Stimulated activated CD8-positive, alpha-beta memory T cell treated with anti-CD3 and anti-CD28 coated beads, Interleukin-7, amount 100 ng/mL, for 24 hours (primary cell): ENCODE results near the gene CFAP20DC.

Experiments
- DNase-seq: peaks from one replicate; pipeline ENCODE4 v3.0.0-alpha.2; 2020; ENCODE audit warnings: low read depth

CFAP20DC gene

DNA sequence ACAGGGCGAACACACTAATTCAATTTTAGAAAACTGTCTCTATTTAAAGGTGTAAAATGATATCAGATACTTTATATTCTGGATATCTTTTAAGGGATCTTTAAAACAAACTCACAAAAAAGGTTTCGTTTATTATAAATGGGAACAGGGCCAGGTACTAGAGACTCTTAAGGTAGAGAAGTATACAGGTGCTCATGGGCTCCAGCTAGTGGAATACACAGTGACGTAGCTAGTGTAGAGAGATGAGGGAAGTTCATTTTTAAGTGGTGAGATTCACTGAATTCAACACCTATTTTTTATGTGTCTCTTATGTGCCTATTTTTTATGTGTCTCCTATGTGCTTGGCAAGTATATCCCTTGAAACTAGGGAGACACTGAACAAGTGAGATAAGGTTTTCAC lies 250.6 kb downstream of the CFAP20DC start:
- no peak for DNase-seq

DNA sequence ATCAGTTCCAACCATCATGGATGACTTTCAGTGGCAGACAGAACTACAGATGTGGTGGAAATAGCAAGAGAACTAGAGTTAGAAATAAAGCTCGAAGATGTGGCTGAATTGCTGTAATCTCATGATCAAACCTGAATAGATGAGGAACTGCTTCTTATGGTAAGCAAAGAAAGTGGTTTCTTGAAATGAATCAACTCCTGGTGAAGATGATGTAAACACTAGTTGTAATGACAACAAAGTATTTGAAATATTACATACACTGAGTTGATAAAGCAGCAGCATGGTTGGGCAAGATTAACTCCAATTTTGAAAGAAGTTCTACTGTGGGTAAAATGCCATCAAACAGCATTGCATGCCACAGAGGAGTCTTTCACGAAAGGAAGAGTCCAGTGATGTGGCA lies 251.5 kb downstream of the CFAP20DC start:
- DNase-seq: no peak

DNA sequence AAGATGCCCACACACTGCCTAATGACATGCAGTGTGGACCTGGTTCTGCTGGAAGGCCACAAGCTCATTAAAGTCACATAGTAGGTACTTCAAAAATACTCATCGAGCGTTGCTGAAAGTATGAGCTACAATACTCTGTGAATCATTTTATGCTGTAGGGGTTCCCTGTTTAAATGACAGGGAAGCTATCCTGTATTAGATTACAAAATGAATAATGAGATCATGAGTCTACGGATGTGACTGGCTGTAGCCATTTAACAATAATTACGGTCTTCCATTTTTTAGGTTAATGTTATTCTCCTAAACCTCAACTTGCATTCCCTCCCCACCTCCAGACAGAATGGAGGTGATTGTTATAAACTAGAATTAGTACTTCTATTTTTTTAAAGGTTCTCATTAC lies 255.1 kb downstream of the CFAP20DC start:
- no peak for DNase-seq

DNA sequence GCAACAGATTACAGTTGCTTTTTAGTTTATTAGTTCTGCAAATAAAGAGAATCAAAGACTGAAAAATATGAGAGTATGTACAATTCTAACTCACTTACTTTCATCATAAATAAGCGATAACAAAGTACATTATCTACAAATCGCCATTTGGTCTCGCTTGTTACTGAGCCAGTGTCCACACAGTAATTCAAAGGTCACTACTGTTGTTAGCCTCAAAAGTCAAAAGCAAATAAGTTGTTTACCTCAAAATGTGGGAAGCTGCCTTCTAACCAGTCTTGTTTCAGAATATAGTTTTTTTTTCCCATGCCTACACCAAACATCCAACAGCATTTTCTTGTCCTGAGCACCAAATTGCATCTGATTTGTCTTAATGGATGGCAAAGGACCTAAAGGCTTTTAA lies 255.9 kb downstream of the CFAP20DC start:
- no peak for DNase-seq

DNA sequence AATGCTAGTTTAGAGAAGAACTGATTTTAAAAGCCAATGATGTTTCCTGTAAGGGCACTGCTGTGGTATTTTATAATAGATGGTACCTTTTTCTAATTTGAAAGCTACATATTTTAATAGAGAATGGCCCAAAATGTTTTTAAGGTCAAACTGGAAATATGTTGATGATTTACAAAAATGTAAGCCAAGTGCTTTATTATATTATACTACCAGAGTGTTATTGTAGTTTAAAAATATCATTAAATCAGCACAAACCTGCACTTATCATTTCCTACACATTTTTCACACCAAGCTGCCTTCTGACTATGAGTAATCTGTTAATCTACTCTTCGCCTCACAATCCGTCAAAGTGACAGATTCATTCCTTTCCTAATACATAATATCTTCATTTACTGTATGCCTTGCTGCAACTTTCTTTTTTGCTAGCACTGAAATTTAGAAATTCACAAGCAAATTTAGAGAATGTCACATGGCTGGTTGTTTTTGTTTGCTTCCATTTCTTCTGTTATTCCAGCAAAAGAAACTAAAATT lies 256.8 kb downstream of the CFAP20DC start:
- DNase-seq: no peak

DNA sequence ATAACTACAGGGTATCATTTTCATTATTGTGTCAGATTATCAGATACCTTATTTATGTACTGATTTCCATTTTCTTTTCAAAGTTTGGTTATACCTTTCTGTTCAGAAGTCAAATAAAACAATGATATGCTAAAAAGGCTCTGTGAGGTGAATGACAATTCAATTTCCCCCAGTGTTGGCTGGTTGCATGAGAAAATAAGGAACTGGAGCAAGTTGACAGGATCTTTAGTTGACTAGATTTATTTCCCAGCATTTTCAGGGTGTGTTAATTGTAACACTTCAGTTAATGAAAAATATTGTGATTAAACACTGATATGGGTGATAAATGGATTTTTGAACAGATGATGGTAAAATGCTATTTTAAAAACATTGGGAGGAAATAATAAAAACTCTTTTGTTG lies 260.4 kb downstream of the CFAP20DC start:
- no peak for DNase-seq

DNA sequence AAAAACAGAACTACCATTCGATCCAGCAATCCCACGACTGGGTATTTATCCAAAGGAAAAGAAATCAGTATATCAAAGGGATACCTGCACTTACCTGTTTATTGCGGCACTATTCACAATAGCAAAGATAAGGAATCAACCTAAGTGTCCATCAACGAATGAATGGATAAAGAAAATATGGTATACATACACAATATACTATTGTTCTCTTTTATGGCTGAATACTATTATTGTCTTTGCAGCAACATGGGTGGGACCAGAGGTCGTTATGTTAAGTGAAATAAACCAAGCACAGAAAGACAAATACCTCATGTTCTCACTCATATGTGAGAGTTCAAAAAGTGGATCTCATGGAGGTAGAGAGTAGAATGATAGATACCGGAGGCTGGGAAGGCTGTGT lies 264.9 kb downstream of the CFAP20DC start:
- DNase-seq: no peak

DNA sequence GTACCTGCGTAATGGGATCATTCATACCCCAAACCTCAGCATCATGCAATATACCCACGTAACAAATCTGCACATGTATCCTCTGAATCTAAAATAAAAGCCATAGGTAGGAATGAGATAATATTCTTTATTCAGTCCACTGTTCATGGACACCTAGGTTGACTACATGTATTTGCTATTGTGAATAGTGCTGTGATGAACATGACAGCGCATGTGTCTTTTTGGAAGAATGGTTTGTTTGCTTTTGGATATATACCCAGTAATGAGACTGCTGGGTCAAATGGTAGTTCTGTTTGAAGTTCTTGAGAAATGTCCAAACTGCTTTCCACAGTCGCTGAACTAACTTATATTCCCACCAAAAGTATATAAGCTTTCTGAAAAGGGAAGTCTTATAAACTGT lies 265.4 kb downstream of the CFAP20DC start:
- no peak for DNase-seq

DNA sequence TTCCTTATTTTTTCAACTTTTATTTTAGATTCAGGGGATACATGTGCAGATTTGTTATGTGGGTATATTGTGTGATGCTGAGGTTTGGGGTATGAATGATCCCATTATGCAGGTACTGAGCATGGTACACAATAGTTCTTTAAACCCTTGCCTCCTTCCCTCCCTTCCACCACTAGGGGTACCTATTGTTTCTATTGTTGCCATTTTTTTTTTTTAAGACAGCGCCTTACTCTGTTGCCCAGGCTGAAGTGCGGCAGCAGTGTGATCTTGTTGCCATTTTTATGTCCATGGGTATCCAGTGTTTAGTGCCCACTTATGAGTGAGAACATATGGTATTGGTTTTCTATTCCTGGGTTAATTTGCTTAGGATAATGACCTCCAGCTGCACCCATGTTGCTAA lies 266.0 kb downstream of the CFAP20DC start:
- no peak for DNase-seq

DNA sequence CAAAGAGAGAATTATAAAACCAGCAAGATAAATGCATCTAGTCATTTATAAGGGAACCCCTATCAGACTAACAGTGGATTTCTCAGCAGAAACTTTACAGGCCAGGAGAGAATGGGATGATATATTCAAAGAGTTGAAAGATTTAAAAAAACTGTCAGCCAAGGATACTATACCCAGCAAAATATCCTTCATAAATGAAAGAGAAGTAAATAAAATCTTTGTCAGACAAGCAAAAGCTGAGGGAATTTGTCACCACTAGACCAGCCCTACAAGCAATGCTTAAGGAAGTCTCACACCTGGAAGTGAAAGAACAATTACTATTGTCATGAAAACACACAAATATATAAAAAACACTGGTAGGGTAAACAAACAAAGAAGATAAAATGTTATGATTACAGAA lies 269.9 kb downstream of the CFAP20DC start:
- DNase-seq: no peak

DNA sequence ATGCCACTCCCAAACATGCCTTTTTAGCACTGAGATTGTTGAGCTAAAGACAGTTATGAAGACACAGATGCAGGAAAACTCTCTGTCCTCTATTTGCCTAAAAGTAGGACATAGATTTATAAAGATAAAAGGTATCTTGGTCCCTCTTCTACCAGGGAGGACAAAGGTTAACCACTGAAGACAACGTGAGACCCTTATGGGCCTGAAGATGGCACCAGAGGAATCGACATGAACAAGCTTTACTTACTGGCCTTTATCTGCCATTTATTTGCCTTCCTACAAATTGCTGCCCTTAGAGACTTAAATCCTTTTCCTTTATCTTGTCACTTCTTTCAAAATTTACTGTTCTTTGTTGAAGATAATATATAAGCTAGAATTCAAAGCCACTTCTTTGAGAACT lies 273.6 kb downstream of the CFAP20DC start:
- no peak for DNase-seq

DNA sequence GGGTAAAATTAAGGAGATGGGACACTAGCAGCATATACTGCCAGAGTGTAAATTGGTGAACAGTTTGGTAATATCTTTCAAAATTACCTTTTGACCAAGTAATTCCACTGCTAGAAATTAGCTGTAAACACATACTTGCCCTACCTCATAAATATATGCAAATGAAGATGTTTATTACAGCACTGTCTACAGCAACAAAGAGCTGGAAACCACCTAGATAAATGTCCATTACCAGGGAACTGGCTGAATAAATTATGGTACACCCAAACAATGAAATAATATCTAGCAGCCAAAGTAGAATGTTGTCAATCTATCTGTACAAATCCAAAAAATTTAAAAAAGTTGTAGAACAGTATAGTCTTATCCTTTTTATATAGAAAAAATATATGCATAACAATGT lies 277.4 kb downstream of the CFAP20DC start:
- DNase-seq: no peak

DNA sequence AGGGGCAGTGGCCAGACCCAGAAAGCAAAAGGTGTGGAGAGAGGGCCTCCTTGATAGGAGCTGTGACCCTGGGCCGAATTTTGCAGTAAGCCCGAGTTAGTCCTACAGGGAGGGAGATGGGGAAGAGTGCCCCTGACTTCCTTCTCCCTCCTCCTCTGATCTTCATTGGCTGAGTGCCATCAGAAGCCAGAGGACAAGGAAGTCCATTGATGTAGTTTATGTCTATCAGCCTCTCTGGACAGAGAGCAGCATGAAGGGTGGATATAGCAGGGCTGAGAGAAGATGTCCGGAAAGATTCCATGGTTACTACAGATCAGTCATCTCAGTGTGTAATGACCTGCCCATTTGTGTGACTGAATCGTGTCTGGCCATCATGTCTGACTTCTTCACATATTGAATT lies 280.8 kb downstream of the CFAP20DC start:
- no peak for DNase-seq

DNA sequence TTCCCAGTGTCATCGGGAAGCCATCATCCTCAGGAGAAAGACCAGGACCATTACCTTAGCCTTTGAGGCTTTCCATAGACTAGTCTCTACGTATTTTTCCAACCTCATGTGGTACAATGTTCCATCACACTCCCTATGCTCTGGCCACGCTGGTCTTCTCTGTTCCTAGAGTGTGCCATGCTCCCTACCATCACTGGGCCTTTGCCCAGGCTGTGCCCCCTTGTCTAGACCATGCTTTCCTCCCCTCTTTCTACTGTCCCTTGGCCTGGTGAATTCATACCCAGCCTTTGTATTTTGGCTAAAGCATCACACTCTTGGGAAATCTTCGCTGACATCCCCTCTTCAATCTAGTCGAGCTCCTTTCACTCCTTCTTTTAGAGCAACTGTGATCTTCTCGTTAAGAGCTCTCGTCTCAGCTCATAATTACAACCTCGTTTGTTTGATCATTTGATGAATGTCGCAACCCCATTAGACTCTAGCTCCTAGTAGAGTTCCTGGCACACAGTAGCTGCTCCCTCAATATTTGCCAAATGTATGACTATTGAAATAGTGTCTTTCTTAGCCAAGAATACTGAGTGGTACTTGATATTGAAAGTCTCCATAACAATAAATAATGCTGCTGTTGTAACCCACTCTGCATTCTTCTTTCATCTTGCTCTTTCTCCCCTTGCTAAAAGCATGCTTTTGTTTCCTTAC lies 283.1 kb downstream of the CFAP20DC start:
- no peak for DNase-seq

DNA sequence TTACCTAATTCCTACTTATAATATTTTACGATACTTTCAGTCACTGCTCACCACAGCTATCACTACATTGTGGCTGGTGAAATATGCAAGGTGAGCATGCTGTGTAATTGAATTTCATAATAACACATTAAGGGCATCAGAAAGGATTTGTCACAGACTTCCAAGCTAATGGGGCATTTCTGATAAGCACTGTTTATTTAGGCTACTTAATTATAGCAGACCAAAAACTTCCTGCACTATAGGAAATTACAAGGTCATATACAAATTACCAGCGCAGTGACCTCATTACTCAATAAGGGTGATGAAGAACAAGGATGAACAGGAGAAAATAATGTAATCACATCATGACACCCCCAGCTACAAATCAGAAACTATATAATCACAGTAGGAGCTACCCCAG lies 294.7 kb downstream of the CFAP20DC start:
- DNase-seq: no peak

DNA sequence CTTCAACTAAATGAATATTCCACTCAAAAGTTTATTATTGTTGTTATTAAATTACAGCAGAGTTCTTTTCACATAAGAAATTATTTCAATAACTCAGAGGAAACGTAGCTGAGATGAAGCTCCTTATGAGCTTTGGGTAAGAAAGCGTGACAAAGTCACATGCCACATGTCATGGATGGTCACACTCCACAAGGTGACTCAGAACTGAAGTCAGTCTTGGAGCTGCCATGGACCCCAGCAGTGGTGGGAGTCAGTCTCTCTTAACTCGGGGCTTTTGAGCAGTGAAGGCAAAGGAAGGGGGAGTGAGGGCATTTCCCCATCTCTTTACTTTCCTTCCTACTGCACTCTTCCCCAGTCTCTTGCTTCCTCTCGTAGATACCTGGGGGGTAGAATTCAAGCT lies 295.8 kb downstream of the CFAP20DC start:
- no peak for DNase-seq

DNA sequence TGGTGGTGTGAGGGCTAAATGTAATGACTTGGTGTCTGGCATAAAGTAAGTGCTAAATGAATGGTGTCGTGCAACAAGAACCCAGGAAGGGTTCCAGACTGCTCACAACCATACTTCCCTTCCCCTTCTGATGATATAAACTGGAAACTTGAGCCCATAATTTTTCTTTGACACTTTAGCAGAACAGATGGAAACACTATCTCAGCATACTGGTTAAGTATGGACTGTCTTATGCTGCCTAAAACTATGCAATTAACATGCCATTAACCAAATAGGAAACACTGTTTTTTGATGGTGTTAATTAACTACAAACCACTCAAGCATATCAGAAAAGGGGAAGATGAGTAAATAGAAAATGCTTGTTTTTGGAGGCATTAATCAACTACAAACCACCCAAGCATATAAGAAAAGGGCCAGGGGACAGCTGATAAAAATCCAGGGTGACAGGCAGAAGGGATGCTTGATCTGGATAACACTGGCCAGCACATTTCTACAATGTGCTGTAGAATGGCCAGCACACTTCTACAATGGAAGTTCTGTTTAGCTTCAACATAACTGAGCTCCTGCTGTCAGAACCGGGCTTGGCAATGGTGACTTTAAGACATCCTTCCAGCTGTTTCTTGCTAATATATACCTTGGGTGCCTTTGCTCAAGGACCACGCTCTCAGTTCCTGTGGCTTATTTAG lies 297.8 kb downstream of the CFAP20DC start:
- DNase-seq: no peak

DNA sequence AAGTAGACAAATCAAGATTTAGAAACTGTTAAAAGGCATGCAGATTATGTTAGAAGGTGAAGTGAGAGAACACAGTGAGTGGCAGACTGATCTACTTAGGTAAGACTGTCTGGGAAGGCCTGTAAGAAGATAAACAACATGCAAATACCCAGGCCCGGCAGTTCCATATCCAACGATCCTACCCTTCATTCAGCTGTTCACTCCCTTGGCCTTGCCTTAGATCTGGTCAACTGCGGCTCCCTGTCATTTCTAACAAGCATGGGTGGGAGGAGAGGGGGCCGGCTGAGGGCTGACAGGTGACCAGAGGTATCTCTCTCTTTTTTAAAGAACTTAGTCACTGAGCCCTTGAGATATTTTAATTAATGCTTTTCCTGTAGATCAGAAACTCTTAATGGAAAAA lies 298.6 kb downstream of the CFAP20DC start:
- DNase-seq: no peak

DNA sequence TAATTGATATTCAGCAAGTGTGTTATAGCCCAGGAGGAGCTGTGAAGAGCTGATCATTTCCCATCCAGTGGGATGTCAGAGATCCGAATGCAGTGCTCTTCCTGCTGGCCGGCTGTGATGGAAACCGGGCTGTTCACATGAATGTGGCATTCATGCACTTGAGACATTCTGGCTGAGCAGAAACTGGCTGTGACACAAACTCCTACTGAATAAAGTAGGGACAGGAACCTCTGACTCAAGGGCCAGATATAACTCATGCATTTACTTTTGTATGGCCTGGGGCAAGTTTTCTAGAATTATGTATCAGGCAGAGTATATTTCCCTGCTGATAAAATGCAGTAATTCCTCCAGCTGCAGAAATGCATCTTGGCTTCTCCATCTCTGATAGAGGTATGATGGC lies 299.9 kb downstream of the CFAP20DC start:
- no peak for DNase-seq

DNA sequence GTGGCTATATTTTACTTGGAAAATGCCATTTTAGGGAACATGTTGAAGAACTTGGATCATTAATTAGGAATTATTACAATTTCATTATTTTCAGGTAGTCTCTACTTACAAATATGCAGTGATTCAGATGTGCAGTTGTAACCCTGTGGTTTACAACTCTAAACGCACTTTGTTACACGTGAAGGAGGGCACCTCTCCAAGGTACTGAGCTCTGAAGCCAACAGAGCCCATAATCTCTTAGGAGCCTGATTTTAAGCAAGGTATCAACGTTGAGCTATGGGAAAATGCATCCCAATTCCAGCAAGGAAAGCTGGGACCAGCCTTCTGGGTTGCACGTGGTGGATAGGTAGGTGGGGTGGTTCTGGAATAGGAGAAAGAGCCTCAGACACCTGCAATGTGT lies 301.8 kb downstream of the CFAP20DC start:
- no peak for DNase-seq

DNA sequence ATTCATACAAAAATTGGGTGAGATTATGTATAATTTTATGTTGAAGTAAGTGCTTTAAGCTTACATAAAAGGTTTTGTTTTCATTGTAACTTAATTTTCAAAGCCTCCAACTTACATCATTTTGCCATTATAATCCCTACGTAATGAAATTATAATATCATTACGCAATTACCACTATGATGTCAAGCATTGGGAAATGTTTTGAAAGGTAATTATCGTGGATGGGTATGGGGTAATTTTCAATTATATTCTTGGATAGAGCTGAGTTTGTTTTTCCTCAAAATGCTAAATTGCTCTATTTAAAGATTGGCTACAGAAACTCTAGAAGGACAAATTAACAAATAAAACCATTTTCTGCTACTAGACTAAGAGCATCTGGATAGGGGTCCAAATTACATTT lies 303.1 kb downstream of the CFAP20DC start:
- DNase-seq: no peak

DNA sequence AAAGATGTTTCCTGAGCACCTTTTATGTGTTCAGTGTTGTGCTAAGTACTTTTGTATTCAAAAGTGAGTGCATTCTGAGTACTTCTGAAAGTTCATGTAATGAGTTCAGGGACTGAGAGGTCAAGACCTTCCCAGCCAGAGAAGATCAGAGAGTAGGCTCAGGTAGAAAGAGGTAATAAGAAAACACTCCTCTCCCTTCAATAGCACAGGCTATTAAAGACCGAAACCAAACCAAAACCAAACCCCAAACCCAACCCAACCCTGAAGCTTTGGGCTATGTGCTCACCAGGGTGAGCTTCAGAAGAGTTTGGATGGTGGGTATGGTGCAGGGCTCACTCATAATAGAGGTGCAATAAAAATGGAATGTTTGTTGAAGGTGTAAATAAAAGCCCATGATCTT lies 306.5 kb downstream of the CFAP20DC start:
- no peak for DNase-seq

DNA sequence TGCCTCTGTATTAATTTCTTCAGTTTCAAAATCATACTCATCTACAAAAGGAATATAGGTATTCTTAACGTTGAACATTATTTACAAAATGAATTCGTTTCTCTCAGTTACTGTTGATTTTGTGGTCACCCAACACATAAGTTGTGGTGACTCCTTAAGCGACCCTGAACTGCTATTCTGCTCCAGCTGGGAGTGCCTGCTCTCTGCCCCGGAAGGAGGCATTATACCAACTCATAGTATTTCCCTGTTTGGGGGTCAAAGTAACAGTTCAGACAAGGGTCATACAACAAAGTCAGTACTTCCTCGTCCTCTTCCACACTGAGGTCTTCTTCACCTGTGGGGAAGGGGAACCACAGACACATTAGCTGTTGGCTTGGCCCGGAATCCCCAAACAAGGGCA lies 307.6 kb downstream of the CFAP20DC start:
- DNase-seq: no peak

DNA sequence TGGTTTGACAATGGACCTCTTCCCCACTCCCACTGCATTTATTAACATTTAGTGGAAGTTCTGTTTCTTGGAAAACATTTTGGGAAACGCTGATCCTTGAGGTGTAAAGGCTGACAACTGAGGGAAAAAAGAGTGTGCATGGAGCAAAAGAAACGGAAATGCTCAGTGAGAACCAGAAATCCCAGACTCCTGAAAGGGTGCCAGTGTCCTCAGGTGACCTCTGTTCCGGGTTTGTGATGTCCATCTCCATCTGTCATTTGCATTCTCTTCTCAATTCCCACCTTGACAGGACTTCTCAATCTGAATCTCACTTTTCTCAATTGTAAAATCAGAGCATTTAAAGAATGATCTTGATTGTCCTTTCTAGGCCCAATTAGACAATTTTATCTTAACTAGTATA lies 312.2 kb downstream of the CFAP20DC start:
- DNase-seq: no peak
